KG1 (cell line): ENCODE measurements around the gene RBL2.
"Not testable (repeated sequence)": the region's sequence is repeated elsewhere in the genome, so short reads cannot be mapped to it uniquely, and the experiment has no call there.

Source experiments
- DNase-seq: peaks from one replicate; lab custom pipeline; 2025; lab: John Stamatoyannopoulos, UW

RBL2 gene

DNA sequence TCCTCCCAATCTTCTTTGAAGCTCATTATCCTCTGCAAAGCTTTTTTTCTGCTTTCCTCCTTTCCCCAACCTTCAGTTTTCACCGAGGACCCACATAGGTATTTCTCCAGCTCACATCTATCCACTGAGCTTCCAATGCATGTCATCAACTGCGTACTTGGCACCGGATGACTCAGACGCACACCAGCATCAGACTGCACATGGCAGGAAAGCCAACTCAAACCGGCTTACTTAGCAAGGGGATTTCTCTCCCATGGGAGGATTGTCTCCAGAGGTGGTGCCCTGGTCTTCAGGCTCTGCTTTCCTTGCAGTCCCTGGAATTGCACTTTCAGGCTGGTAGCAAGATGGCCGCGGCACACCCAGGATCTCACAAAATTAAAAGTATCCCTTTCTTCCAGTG lies 70.4 kb downstream of the RBL2 start:
- DNase-seq = no peak

DNA sequence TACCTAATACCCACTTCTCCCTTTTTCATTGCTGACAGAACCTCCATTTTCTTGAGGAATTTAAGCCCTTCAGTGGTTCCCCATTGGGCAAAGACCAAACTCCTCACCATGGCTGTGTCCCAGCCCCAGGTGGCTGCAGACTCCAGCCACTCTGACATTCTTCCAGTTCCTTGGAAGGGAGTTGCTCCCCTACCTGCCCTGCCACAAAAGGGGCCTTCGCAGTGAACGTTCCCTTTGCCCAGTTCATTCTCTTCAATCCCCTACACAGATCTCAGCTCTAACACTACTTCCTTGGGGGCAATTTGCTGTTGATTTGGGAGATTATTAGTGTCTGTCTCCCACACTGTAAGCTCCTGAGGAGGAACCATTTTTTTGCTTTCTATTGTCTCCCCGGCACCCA lies 72.0 kb downstream of the RBL2 start:
- no peak for DNase-seq

DNA sequence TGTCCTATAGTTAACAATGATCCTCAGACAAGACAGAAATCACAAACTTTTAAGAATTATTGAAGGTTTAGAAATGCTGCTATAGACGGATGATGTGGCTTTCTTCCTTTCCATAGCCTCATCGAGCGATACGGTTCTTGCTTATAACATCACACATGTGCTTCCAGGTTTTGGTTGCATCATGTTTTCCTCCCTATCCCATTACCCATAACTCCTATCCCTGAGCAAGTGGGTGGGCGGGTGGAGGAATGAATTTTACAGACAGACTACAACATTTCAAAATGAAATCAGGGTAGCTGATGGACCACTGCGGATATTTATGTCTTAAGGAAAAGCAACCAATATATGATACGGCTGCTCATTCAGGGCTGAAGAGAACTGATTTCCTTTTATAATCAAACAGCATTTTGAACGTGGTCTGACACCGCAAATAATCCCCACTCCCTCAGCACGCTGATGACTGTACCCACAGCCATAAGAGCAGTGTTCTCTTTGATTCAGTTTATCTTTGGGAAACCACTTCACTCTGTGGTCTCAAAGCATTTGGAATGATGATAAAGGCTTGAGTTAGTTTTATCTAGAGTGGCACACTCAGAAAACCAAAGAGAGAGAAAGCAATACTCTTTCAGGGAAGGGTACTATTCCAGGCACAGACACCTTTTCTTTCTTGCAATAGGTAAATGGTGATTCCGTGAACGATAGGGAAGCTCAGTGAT lies 73.4 kb downstream of the RBL2 start:
- DNase-seq = no peak

DNA sequence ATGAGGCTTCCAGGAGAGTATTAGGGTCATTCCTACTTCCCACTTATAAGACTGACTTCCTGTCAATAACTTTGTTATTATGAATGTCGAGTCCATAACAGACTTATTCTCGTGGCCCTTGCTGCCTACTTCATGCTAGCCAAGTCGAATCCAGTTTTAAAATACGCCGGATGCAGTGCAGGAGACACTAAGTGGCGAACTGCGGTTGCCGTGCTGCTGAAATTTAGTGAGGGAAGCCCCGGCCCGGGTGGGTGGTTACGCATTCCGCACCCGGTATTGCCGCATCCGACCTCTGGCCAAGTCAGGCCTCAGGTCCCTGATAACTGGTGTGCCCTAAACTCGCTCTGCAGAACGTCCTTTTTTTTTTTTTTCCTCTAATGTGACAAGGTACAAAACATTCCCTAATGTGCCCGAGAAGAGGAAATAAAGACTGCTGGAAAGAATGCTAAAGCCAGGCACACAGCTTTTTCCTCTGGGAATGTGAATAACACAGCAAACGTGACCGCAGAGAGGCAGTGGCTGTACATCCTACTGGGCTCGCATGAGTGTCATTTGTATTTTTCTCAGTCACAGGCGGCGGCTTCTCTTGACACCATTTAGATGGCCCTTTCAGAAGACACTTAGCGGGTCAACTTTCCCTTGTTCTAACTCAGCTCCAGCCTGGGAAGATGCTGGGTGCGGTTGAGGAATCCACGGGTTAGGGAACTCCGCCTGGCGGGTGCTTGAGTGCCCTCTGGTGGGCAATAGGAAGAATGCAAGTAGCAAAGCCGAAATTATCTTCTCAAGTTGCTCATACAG lies 75.8 kb downstream of the RBL2 start:
- DNase-seq = no peak

DNA sequence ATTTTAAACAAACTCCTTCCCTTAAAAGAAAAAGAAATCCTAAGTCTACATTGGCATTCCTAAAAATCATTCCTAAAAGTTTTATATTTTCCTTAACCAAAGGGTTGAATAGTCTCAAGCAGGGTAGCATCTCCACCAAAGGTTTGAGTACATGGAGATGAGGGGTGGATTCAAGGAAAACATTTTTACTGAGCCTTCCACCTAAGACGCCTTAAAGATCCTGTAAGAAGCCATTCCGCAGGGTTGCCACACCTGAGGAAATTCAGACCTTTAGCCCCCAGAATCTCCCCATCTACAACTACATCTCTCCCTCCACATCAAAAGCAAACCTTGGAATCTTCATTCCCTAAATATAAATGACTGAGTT lies 76.4 kb downstream of the RBL2 start:
- no peak for DNase-seq

DNA sequence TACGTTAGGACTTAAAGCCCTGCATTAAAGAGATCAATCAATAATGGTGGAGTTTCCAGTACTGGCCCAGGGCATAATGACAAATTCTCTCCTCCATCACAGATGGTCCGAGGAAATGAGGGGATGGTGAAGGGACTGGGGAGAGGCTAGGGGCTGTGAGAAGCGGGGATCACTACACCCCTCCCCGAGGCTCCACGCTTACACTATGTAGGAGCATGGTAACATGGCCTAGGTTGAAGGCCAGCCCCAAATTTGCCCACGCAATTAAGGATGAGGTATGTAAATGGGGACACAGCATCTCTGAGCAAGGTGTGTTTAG lies 76.8 kb downstream of the RBL2 start:
- DNase-seq = no peak

DNA sequence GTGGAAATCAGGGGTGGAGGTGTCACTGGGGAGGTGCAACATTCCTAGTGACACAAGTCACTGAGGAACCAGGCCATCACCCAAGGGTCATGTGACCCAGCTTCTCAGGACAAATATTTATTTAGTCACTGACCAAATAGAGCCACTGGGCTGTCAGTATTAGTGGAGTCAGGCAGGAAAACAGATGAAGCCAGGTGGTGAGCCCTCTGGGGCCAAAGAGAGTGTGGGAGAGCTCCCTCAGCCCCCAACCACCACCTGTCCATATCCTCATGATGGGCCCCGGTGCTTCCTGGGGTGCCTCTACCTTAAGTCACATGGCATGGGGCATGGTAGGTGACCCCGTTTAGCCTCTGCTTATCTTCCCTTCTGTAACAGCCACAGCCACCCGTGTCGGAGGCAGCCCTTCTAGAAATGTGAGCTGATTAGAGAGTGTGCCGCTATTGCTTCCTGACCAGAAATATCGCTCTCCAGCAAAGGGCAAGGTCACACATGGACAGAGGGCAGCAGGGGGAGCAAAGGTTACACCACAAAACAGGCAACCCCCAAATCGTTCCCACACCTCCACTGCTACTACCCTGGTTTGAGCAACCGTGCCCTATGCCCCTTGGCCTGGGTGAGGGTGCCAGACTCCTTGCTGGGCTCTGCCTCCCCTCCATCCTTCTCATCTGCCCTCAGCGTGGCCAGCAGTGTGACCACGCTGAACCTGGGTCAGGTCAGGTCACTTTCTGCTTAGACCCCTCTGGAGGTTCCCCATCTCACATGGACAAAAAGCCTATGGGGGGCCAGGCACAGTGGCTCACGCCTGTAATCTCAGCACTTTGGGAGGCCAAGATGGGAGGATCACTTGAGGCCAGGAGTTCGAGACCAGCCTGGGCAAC lies 77.4 kb downstream of the RBL2 start:
- no peak for DNase-seq

DNA sequence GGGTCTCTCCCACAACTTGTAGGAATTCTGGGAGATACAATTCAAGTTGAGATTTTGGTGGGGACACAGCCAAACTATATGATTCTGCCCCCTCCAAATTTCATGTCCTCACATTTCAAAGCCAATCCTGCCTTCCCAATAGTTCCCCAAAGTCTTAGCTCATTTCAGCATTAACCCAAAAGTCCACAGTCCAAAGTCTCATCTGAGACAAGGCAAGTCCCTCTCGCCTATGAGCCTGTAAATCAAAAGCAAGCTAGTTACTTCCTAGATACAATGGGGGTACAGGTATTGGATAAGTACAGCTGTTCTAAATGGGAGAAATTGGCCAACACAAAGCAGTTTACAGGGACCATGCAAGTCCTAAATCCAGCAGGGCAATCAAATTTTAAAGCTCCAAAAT lies 78.5 kb downstream of the RBL2 start:
- not testable (repeated sequence) for DNase-seq

DNA sequence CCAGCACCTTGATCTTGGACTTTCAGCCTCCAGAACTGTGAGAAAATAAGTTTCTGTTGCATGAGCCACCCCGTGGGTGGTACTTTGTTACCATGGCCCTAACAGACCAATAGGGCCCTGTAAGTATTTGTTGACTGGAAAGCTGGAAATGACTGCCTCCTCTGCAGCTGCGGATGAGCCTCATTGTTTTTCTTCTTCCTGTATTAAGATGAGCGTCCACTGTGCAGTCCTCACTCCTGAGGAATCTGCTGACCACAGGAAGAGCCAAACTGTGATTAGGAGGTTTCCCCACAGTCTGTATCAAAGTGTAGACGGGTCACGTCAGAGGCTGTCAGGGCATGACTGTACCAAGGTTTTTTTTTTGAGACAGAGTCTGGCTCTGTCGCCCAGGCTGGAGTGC lies 81.0 kb downstream of the RBL2 start:
- DNase-seq = no peak

DNA sequence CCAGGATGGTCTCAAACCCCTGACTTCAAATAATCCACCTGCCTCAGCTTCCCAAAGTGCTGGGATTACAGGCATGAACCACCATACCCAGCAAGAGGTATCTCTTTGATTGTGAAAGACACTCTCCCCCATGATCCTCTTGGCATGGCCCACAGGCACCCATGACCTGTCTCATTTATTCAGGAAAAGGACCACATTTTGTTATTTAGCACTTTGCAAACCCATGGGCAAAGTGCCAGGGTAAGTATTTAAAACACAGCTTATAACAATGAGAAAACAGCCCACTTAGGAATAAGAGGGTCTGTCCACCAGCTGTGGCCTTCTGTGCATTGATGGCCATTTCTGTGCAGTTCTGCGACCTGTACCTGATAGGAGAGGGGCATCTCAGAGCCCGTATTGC lies 81.5 kb downstream of the RBL2 start:
- DNase-seq = no peak

DNA sequence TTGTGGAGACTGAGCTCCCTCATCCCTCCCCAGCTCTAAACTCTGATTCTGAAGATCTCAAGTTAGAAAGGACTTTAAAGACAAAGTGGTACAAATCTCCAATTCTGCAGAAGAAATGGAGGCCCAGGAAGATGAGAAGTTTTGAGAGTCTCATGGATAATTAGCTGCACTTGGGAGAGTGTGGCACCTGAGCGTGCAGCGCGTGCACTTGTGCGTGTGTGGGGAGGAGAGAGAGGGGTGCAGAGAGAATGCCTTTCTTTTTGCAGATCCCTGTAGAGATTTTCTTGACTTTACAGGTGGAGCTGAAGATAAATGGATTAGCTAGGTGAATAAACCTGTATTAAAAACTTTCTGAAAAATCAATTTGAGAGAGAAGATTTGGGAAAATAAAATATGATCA lies 83.6 kb downstream of the RBL2 start:
- no peak for DNase-seq

DNA sequence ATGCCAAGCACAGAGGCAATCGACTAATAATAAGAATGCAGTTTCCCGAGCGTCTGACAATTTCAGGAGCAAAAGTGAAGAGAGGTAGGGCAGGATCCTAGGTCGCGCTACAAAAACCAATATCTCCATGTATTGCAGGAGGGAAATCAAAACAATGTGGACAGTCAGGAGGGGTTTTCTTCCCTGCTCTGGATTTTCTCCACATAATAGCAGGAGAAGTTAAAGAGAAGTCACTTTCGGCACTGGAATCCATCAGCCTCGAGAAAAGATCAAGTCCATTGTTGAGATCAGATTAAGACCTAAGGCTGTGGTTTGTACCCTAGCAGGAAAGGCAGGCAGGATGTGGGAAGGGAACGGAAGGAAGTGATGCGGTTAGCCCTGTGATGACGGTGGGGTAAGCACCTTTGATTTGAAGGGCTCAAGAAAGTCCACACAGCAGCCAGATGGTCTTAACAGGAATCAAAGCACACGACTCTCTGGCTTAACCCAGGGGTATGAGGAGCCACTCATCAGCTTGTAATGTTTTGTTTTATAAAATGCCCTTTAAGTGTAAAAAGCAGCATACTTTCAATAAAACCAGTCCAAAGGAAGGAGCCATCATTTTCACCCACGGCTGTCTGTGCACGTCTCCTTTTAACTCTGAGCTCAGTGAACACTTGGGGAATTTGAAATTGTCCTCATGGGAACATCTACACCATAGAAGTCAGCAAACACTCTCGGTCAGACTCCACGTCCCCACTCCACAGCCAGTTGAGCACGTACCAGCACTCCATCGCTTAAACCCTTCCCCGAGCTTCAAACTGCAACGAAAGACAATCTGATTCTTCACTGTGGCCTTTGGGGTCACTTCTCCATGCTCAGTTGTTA lies 84.5 kb downstream of the RBL2 start:
- DNase-seq = peak; percentile 59

DNA sequence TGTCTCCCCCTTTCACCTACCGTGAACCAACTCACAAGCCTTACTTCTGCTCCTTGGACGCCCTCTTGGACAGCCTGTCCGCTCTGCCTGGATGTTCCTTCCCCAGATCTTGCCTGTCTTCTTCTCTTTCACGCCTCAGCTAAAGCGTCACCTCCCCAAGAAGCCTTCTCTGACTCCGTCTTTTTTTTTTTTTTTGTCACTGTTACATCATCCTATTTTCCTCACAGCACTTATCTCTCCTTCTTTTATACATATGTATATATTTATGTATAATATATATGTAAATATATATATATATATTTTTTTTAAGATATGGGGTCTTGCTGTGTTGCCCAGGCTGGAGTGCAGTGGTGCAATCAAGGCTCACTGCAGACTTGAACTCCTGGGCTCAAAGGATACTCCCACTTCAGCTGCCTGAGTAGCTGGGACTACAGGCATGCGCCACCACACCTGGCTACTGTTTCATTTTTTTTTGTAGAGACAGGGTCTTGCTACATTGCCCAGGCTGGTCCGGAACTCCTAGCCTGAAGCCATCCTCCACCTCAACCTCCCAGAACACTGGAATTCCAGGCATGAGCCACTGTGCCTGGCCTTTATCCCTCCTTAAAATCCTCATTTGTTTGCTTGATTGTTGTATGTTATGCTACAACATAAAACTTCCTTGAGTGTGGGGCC lies 85.3 kb downstream of the RBL2 start:
- no peak for DNase-seq

DNA sequence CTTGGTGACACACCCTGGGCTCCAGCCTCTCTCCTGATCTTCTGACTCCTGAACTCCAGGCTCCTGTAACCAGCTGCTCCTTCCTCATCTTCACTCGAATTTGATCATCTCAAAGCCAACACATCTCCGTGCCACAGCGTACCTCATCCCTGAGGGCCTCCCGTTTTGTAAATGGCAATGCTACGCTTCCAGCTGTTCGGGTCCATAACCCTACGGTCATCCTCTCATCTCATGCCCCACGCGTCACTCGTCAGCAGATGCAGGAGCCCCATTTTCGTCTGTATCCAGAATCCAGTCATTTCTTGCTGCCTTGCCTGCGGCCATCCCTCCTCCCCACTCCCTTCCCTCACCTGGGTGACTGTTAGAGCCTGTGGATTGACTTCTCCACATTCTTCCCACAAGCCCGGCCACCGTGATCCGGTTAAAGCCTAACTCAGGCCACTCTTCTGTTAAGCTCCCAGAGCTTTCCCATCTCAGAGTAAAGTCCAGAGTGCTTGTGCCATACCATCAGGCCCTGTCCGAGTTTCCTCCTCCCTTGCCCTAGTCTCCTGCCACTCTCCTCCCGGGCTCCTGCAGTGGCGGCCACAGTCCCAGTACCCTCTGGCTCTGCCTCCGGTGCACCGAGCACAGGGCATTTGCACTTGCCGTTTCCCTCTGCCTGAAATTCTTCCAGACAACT lies 89.0 kb downstream of the RBL2 start:
- no peak for DNase-seq

DNA sequence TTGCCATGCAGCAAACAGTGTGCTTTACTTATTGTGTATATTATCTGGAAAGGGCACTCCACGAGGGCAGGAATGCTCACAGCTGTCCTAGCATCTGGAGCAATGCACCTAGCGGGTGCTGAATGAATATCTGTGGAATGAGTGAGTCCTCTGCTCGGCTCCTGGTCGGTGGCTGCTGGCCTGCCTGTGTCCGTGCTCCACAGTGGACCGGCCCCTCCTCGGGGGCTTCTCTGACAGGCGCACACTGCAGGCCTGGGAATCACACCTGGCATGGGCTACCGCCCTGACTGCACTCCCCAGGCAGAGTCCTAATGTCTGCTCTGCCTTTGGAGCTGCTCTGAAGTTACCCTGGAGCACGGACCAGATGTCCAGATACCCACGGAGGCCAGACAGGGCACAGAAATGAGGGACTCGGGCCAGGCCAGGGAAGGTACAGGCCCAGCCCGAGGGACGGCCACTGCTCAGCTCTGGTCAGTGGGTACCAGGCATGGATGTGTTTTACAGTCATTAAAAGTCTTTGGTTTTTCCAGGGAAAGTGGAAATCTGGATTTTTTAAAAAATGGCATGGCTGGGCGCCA lies 89.8 kb downstream of the RBL2 start:
- no peak for DNase-seq

DNA sequence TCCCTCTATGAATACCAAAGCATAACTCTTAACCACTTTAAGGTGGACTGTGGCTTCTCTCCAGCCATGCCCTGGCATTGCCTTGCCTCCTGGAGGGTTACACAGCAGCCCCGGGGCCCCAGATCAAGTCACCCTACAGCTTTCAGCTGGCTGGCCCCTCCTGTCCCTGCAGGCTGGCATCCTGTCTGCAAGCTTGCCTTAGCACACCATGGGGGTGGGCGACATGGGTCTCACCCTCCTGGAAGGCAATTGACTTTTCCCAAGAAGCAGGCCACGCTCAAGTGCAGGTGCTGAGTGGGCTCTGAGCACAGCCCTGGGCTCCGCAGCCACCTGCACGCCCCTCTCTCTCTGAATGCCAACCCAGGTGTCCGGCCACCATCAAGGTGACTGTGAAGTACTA lies 94.5 kb downstream of the RBL2 start:
- DNase-seq = no peak

DNA sequence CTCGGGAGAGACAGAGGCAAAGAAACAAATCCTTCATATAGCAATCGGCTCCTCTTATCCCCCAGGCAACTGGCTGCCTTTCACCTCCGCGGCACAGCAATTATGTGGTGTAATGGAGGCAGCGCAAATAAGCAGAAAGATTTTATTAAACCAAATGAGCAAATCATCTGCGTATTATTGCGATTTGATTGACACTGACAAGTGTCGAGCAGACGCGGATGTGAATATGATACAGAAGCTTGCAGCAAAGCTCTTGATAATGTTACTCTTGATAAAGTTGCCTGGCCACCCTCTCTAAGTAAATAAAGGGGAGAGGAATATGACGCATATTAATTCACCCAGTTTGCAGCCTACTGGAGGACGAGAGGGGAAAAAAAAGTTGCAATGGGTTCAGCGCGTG lies 95.2 kb downstream of the RBL2 start:
- no peak for DNase-seq

DNA sequence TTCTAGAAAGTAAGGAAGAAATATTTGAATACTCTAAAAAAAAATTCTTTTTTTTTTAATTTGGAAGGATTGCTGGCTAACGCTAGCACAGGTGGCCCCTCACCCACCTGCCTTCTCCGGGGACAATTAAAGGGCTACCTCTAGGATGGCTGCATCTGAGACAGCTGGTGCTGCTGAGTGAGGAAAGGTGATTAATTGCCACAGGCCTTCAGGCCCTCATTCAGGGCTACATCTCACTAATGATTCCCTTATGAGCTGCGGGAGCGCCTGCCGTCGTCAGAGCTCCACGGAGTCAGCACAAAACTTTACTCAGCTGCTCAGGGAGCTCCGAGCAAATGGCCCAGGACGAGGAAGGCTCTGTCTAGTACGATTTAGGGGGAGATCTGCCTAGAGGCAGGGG lies 95.8 kb downstream of the RBL2 start:
- DNase-seq = no peak

DNA sequence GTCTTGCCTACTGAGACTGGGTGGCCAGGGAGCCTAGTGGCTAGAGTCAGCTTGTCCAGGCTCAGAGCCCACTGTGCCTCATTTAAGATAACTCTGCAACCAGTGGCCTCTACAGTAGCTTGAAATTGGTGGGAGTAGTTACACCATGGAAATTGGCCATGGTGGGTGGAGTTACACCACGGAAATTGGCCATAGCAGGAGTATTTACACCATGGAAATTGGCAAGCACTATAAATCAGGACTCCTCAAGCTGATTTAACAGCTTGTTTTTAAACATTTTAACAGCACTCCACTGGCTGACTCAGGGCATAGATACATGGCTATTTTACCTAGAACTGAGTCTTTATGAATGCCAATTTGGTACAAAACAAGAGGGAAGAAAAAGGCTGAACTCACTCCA lies 96.5 kb downstream of the RBL2 start:
- no peak for DNase-seq

DNA sequence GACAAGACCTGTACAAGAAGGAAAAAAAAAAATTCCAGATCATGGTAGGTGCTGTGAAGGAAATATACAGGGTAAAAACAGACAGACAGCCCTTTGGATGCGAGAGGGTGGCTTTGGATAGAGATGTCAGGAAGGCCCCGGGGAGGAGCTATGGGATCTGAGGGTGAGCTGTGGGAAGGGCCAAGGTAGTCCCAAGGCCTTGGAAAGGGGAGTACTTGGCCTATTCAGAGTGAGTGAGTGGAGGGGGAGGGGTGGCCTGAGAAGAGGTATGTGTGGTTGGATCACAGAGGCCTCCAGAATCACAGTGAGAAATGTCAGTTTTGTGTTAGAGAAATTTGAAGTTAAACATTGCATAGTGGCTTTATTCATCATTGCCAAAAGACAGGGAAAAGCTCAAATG lies 99.9 kb downstream of the RBL2 start:
- no peak for DNase-seq

DNA sequence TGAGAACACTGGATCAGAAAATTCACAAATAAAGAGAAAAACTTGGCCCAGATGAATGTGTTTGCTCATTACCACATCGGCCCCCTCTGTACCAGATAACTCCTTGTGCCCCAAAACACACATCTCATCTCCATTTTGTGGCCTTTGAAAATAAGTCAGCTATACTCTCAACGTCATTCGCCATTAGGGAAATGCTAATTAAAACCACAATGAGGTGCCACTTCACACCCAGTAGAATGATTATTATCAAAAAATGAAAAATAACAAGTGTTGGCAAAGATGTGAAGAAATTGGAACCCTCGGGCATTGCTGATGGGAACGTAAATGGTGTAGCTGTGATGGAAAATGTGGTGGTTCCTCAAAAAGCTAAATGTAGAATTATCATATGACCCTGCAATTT lies 103.4 kb downstream of the RBL2 start:
- no peak for DNase-seq
